Astrocyte (in vitro differentiated cells and primary cell): ENCODE data around the gene CLGN. TPM values are rescaled to one million over a fixed set of nuclear protein-coding genes. Genes with fewer than 3 reads are reported as not detected.

Source experiments
- total RNA-seq: library from RNA; stranded (reverse); gene quantifications from 2 replicates; pipeline ENCODE4 v1.2.1, GENCODE V29; 2021

The CLGN gene
- total RNA-seq, 1 donor from 2014 or later = 1.6 TPM

Other genes with a start within 250 kb of the CLGN start
- 59.1 and 60.8 TPM in 2 replicates for gene SCOC, start 54.0 kb downstream of the CLGN start, total RNA-seq
- not detected in 2 replicates for gene MGAT4D, start 70.6 kb upstream of the CLGN start, total RNA-seq
- 32.8 and 35.2 TPM in 2 replicates for gene ELMOD2, start 96.5 kb upstream of the CLGN start, total RNA-seq
- gene UCP1, start 141.3 kb upstream of the CLGN start, total RNA-seq = 0.34 and 0.46 TPM in 2 replicates